ENCODE measurements around the gene CHORDC1.
"Not testable (repeated sequence)": the region's sequence is repeated elsewhere in the genome, so short reads cannot be mapped to it uniquely, and the experiment has no call there.

The CHORDC1 gene

DNA sequence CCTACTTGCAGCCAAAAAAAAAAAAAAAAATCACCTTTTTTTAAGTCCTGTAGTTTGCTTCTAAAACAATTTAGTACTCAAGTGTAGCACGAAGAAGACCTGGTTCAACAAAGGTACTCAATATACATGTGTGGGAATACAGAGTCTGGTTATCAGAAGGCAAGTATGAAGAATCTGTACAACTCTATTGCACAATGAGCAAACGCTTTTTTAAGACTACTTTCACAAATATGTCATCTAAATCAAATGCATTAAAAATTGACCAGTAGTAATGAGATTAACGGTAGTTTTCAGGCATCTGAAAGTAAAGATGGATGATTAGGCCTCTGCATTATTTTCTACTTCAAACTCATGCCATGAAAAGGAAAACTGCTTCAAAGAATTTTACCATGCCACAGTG is 9.5 kb downstream of the CHORDC1 start:
- no peak for DNase-seq

DNA sequence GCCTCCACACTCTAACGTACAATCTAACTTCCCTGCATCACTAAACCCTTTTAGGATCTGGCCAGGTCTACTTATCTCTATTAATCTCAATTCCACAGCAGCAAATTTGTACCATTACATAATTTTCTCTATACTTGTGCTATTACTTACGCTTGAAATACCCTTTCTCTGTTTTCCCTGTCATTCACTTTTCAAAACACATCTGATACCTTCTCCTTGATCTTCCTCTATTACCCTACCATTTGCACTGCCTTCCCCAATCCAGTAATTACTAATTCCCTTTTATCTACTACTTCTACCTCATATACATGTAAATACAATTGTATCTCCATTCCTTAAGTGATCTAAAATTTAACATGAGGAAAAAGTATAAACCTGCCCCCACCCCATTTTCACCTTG is 14.0 kb downstream of the CHORDC1 start:
- no peak for DNase-seq

DNA sequence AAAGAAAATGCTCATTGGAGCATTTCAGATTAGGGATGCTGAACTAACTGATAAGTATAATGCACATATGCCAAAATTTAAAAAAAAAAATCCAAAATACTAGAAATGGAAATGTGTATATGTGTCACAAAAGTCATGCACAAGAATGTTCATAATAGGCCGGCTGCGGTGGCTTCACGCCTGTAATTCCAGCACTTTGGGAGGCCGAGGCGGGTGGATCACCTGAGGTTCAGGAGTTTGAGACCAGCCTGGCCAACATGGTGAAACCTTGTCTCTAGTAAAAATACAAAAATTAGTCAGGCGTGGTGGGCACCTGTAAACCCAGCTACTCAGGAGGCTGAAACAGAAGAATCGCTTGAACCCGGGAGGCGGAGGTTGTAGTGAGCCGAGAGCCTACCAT is 14.9 kb downstream of the CHORDC1 start:
- not testable (repeated sequence) for DNase-seq

DNA sequence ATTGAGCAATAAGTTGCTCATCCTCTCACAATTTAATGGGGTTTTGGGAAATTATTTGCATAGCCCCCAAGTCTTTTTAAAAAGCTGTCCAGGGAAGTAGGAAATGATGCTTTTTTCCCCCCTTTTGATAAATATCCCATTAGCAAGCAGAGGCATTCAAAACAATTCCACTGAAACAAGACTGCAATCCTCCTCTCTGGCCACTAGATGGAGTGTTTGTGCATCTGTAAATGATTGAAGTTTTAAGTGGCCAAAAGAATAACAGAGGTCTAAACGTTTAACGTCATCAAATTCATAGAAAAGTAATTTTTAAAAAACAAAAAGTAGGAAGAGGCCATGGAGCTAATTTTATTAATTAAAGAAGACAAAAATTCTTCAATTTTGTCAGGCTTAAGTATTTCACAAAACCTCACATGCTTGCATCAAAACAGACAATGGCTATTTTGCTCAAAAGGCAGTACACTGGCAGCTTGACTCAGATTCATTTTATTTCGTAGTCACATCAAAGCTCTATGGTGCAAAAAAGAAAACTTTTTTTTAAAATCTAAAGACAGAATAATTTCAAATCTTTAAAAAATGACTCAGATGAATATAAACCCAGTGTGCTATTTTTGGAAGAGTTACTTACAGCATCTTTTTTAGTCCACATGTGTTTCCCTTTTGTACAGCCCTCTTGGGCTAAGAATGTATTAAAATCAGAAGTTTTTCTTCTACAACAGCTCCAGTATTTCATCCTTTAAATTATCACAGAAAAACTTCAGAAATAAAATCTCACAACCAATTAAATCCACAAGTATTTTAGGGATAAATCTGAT is 17.8 kb downstream of the CHORDC1 start:
- DNase-seq, result peak; percentile 37

DNA sequence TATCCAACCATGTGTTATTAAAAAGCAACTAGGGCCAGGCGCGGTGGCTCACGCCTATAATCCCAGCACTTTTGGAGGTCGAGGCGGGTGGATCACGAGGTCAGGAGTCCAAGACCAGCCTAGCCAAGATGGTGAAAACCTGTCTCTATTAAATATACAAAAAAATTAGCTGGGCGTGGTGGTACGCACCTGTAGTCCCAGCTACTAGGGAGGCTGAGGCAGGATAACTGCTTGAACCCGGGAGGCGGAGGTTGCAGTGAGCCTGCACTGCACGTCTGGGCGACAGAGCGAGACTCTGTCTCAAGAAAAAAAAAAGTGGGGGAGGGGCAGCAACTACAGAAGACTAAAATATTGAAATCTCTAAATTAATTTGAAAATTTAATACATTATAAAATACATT is 18.4 kb downstream of the CHORDC1 start:
- DNase-seq, result no peak

DNA sequence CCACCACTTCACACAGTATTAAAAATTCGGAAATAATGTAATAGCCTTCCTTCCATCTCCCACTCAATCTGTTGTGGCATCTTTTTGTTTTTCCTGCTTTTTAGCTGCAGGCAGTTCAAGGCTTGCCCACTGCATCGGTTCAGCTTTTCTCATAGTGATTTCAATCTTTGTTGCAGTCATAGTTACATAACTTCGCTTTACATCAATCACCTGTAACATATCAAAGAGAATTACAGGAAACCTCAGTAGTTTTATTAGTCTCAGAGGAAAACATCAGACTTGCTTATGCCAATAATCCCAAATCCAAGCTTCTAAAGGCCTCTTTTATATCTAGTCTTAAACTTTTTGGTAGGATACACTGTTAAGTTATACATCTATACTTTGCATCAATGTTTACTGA is 20.5 kb downstream of the CHORDC1 start:
- peak; percentile 17 for DNase-seq

DNA sequence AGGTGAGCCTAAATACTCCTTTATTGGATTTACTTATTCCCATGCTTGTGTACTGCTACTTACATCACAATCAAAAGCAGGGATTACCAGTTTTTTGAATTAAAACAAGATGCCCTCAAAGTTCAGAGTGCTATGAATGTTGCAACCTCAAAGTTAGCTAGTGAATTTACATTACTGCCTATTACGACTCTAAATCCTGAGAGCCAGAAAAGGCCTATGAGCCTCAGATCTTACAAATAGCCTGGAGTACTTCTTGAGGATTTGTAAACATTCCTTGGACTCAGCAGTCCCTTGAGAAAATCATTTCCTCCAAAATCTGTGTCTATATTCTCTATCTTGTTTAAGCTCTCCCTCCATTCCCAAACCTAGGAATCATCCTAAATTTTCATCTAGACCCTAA is 25.5 kb downstream of the CHORDC1 start:
- DNase-seq, result no peak

DNA sequence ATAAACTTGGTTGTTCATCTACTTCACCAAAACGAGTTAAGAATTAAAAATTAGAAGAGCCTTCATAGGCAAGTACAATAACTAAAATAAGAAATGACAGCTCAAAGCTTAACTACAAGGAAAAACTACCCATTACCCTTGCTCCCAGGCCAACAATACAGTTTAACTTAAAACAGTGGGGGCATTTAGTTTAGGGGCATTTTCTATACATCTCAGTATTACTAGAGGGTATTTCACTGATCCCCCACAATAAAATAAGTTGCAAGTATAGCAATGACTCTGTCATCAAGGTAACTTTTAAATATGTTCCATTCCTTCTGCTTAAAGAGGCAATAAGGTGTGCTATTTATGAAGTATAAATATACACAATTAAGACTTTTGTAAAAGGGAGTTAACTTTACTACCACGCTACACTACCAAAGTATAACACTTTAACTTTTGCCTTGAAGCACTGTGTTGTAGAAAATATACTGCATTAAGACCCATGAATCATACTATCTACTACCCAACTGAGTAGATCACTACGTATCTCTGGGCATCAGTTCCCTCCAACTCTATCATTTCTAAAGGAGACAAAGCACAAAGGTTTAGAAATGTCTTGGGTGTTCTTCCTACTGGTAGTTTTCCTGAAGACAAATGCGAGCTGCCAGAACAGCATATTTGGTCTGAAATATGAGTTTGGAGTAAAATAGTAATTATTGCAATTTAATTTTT is 29.8 kb downstream of the CHORDC1 start:
- no peak for DNase-seq

DNA sequence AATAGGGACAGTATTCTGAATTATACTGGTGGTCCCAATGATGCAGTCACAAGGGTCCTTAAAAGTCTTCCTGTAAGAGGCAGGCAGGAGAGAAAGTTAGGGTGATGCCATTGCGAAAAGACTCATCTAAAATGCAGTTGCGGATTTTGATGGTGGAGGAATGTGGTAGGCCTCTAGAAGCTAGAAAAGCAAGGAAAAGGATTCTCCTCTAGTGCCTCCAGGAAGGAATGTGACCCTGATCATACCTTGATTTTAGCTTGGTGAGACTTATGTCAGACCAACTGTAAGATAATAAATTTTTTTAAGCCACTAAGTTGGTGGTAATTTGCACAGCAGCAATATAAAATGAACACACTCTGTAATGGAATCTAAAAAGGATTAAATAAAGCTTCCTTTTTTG is 33.8 kb downstream of the CHORDC1 start:
- no peak for DNase-seq

DNA sequence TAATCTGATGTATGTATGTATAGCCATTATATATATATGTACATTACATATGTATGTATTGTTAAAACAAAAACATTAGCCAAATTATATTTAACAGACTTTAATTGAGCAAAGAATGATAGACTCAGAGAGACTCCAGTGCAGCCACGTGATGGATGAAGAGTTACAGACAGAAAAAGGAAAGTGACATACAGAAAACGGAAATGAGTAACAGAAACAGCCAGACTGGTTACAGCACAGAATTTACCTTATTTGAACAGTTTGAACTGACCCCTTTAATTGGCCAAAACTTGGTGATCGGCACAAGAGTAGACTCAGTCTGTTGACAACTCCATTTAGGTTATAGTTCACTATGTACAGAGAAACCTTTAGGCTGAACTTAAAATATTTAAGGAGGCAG is 35.0 kb downstream of the CHORDC1 start:
- no peak for DNase-seq

DNA sequence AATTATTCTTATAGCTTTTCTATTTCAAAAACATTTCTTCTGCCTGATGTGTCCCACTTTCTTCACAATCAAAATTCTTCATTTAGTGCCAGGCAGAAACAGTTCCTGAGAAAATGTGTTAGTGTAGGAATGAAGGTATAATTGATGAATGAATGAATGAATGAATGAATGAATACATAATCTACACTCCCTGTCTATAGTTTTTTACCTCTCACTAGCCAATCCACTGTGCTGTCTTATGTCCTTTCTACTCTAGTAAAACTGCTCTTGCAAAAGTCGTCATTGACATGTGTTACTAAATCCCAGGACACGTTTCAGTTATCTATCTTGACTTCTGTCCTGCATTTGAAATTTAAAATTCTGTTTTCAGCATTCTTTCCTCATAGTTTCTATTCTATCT is 42.9 kb downstream of the CHORDC1 start:
- DNase-seq, result no peak

DNA sequence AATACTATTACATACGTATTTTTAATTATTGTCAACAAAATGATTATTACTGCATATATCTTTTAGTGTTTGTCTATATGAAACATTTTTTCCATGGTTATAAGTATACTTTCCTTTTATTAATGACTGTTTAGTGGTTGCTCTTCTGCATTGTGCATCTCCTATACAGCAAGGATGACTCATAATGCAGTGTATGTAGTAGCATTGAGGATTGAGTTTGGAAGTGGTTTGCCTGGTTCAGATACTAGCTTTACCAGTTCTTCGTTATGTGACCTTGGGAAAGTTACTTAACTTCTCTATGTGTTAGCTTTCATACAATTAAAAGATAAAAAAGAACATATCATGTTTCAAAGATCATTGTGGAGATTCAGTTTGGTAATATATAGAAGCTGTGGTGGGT is 44.1 kb downstream of the CHORDC1 start:
- DNase-seq, result no peak

DNA sequence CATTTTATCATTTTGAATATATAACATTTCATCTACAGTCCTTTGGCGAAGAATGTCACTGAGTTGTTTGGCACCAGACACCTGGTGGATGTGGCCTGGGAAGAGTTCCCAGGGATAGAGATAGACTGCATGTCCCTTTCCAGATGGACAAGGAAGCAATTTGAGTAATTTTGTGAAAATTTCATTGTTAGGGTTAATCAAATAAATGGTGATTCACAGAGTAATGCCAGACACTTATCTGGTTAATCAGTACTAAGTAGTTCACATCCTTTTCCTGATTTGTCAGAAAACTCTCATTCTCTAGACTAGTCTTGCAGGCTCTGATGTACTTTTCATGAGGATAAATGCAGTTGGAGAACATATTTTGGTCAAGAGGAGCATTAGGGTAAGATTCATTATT is 46.8 kb downstream of the CHORDC1 start:
- DNase-seq, result no peak

DNA sequence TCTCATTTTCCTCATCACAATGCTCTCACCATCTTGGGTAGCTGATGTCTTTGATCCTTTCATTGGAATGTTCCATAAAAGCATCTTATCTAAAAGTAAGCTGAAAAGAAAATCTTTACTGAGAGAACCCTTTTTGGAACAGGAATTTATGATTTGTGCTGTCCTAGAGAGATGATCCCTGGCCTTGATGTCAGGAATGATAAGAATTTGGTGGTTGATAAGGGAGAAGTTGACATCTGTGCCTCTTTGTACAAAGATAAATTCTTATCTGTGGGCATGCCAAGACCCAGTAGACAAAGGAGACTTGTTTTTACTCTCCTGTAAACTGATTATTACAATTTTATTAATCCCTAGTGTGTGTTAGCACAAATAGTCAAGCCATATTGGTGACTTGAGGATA is 51.5 kb downstream of the CHORDC1 start:
- DNase-seq, result no peak

DNA sequence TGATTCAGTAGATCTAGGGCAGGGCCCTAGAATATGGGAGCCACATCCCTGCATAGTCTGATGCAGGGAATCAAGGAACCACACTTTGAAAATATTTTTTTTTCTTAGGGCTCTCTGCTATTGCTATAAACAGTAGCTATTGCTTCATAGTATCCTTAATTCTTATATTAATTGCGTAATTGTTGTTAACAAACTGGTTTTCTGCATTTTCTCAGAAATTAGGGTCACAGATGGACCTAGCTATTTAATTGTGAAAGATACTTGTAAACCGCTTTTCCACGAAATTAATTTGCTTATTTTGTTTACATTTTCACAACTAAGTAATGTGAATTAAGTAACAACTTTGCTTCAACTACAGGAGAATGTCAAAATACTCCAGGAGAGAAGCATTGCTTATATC is 54.3 kb downstream of the CHORDC1 start:
- no peak for DNase-seq

DNA sequence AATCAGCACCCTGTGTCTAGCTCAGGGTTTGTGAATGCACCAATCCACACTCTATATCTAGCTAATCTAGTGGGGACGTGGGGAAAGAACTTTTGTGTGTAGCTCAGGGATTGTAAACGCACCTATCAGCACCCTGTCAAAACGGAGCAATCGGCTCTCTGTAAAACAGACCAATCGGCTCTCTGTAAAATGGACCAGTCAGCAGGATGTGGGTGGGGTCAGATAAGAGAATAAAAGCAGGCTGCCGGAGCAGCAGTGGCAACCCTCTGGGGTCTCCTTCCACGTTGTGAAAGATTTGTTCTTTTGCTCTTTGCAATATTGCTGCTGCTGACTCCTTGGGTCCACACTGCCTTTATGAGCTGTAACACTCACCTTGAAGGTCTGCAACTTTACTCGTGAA is 55.1 kb downstream of the CHORDC1 start:
- not testable (repeated sequence) for DNase-seq

DNA sequence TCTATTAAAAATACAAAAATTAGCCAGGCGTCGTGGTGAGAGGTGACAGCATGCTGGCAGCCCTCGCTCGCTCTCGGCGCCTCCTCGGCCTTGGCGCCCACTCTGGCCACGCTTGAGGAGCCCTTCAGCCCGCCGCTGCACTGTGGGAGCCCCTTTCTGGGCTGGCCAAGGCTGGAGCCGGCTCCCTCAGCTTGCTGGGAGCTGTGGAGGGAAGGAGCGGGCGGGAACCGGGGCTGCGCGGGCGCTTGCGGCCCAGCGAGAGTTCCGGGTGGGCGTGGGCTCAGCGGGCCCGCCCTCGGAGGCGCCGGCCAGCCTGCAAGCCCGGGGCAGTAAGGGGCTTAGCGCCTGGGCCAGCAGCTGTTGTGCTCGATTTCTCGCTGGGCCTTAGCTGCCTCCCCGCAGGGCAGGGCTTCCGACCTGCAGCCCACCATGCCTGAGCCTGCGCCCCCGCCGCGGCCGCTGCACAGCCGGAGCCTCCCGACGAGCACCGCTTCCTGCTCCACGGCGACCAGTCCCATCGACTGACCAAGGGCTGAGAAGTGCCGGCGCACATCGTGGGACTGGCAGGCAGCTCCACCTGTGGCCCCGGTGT is 55.8 kb downstream of the CHORDC1 start:
- not testable (repeated sequence) for DNase-seq
